ENCODE measurements around the gene SNX7. TPM values are rescaled to one million over a fixed set of nuclear protein-coding genes. Genes with fewer than 3 reads are reported as not detected.

SNX7 gene
- total RNA-seq, 1 donor from 2014 or later: 17.5 TPM

GRCh38 chr1:98696077-98696476 is 34.6 kb downstream of the SNX7 start:
- TF ChIP-seq CTCF (conservative IDR thresholded peaks at IDR 0.05): no peak
- DNase-seq (ENCODE audit: low read depth, low spot score): no peak
- no peak overlapping the region for H3K27ac Mint-ChIP-seq (ENCODE audit: unreplicated experiment)
- no peaks in the 10 kb centered on the region for H3K27me3 Mint-ChIP-seq (ENCODE audit: low read depth)
- no peaks in the 10 kb centered on the region for H3K9me3 Mint-ChIP-seq
- H3K4me3 Mint-ChIP-seq: no peak overlapping the region
- H3K4me1 Mint-ChIP-seq: no peaks in the 10 kb centered on the region
- H3K36me3 Mint-ChIP-seq (ENCODE audit: low read depth): peaks cover 4% of the 10 kb centered on the region

- TF ChIP-seq CTCF (conservative IDR thresholded peaks at IDR 0.05): no peak
- H3K4me3 Mint-ChIP-seq: no peak overlapping the region
Measured at GRCh38 chr1:98697781-98698180, 36.3 kb downstream of the SNX7 start.

GRCh38 chr1:98698625-98699024 is 37.1 kb downstream of the SNX7 start:
- no peak overlapping the region for H3K4me3 Mint-ChIP-seq
- H3K27me3 Mint-ChIP-seq (ENCODE audit: low read depth): no peaks in the 10 kb centered on the region
- no peak overlapping the region for H3K27ac Mint-ChIP-seq (ENCODE audit: unreplicated experiment)
- TF ChIP-seq CTCF (conservative IDR thresholded peaks at IDR 0.05): no peak
- no peaks in the 10 kb centered on the region for H3K4me1 Mint-ChIP-seq
- DNase-seq (ENCODE audit: low read depth, low spot score): no peak
- H3K9me3 Mint-ChIP-seq: no peaks in the 10 kb centered on the region
- peaks cover 5% of the 10 kb centered on the region for H3K36me3 Mint-ChIP-seq (ENCODE audit: low read depth)

More at GRCh38 chr1:98697781-98698180, 36.3 kb downstream of the SNX7 start:
- Mint-ChIP-seq H3K27me3 (ENCODE audit: low read depth) (no peaks in the 10 kb centered on the region), H3K27ac (ENCODE audit: unreplicated experiment) (no peak overlapping the region), H3K9me3 (no peaks in the 10 kb centered on the region), H3K36me3 (ENCODE audit: low read depth) (peaks cover 2% of the 10 kb centered on the region), H3K4me1 (no peaks in the 10 kb centered on the region)
- no peak for DNase-seq (ENCODE audit: low read depth, low spot score)

GRCh38 chr1:98700228-98700627 is 38.7 kb downstream of the SNX7 start:
- no peak for DNase-seq (ENCODE audit: low read depth, low spot score)
- H3K4me3 Mint-ChIP-seq: no peak overlapping the region
- H3K36me3 Mint-ChIP-seq (ENCODE audit: low read depth): peaks cover 5% of the 10 kb centered on the region
- peaks cover 2% of the 10 kb centered on the region for H3K9me3 Mint-ChIP-seq
- peaks cover 7% of the 10 kb centered on the region for H3K4me1 Mint-ChIP-seq
- TF ChIP-seq CTCF (conservative IDR thresholded peaks at IDR 0.05): no peak
- no peak overlapping the region for H3K27ac Mint-ChIP-seq (ENCODE audit: unreplicated experiment)
- H3K27me3 Mint-ChIP-seq (ENCODE audit: low read depth): no peaks in the 10 kb centered on the region

- Mint-ChIP-seq H3K36me3 (ENCODE audit: low read depth) (peaks cover 5% of the 10 kb centered on the region), H3K4me3 (no peak overlapping the region), H3K27me3 (ENCODE audit: low read depth) (no peaks in the 10 kb centered on the region), H3K9me3 (peaks cover 2% of the 10 kb centered on the region), H3K4me1 (peaks cover 7% of the 10 kb centered on the region), H3K27ac (ENCODE audit: unreplicated experiment) (no peak overlapping the region)
- TF ChIP-seq CTCF (conservative IDR thresholded peaks at IDR 0.05): no peak
- no peak for DNase-seq (ENCODE audit: low read depth, low spot score)
Measured at GRCh38 chr1:98702976-98703375, 41.5 kb downstream of the SNX7 start.

GRCh38 chr1:98704474-98704873 is 43.0 kb downstream of the SNX7 start:
- peak; percentile 52 for DNase-seq (ENCODE audit: low read depth, low spot score)
- peaks cover 5% of the 10 kb centered on the region for H3K36me3 Mint-ChIP-seq (ENCODE audit: low read depth)
- no peak for TF ChIP-seq CTCF (conservative IDR thresholded peaks at IDR 0.05)
- no peaks in the 10 kb centered on the region for H3K27me3 Mint-ChIP-seq (ENCODE audit: low read depth)
- peaks cover 2% of the 10 kb centered on the region for H3K9me3 Mint-ChIP-seq
- no peak overlapping the region for H3K27ac Mint-ChIP-seq (ENCODE audit: unreplicated experiment)
- peaks cover 7% of the 10 kb centered on the region for H3K4me1 Mint-ChIP-seq
- H3K4me3 Mint-ChIP-seq: no peak overlapping the region
